Transverse colon (tissue), 4 donors: ENCODE results near the gene RPS27A. TPM values are rescaled to one million over a fixed set of nuclear protein-coding genes. Genes with fewer than 3 reads are reported as not detected.
"Not testable (repeated sequence)": the region's sequence is repeated elsewhere in the genome, so short reads cannot be mapped to it uniquely, and the experiment has no call there.

ENCODE experiments used
- DNase-seq: peaks from one replicate; pipeline ENCODE4 v3.0.0-alpha.2; 2019
- H3K27ac ChIP-seq, 4 donors: fragments of 200-600 bp; sonication (generic); 2 replicates each; pipeline ENCODE4 v1.5.1; 2016 to 2018; ENCODE audit warnings: inconsistent platforms in 4 of 4
- H3K27me3 ChIP-seq: fragments of 200-600 bp; sonication (generic); 2 replicates; pipeline ENCODE4 v1.5.1; 2017; ENCODE audit warnings: inconsistent platforms
- H3K36me3 ChIP-seq, 4 donors: fragments of 200-600 bp; sonication (generic); 2 replicates each; pipeline ENCODE4 v1.5.1; 2017 to 2019; ENCODE audit warnings: inconsistent platforms in 4 of 4
- H3K4me1 ChIP-seq, 4 donors: fragments of 200-600 bp; sonication (generic); 2 replicates each; pipeline ENCODE4 v1.5.1; 2017 to 2020; ENCODE audit warnings: inconsistent platforms in 4 of 4
- H3K4me3 ChIP-seq, 4 donors: fragments of 200-600 bp; sonication (generic); 1 replicate in 1 of 4; 2 replicates in 3 of 4; pipeline versions ENCODE4 v1.5.1 to v1.6.1; 2017 to 2019; ENCODE audit warnings: inconsistent platforms in 4 of 4
- H3K9me3 ChIP-seq, 2 donors: fragments of 200-600 bp; sonication (generic); 2 replicates each; pipeline ENCODE4 v1.5.1; 2017 to 2019; ENCODE audit warnings: inconsistent platforms in 2 of 2
- CTCF ChIP-seq, 5 experiments: fragments of 200-600 bp in 3 of 5; fragments of 450-650 bp in 2 of 5; sonication (generic) in 3 of 5; IDR thresholded peaks; 1 replicate in 2 of 5; 2 replicates in 3 of 5; pipeline ENCODE4 v1.5.1; 2016 to 2017; ENCODE audit warnings: antibody characterized with exemption in 5 of 5, inconsistent platforms in 3 of 5, mild to moderate bottlenecking in 2 of 5, moderate library complexity in 1 of 5
- EP300 ChIP-seq: sonication (generic); formaldehyde crosslinking; IDR thresholded peaks from one replicate; pipeline ENCODE4 v1.6.1; 2017; ENCODE audit warnings: antibody characterized with exemption, low read depth
- POLR2A ChIP-seq: fragments of 450-650 bp; IDR thresholded peaks from one replicate; pipeline ENCODE4 v1.6.1; 2016; ENCODE audit warnings: antibody characterized with exemption, mild to moderate bottlenecking, moderate library complexity
- POLR2AphosphoS5 ChIP-seq, 3 donors: sonication (generic); formaldehyde crosslinking; IDR thresholded peaks; one replicate each; pipeline ENCODE4 v1.6.1; 2016; ENCODE audit warnings: antibody characterized with exemption in 3 of 3
- WGBS, 2 donors: methylation state at CpG; one replicate each; pipeline ENCODE4 v1.1.5; 2018; ENCODE audit warnings: low coverage in 1 of 2; 5-methylcytosine and 5-hydroxymethylcytosine counted together
- in situ Hi-C, 4 donors: fragments of 200-750 bp; cut with MboI; loops; one replicate each; pipeline versions ENCODE4 v1.15.0 to v1.15.1; 2017; ENCODE audit warnings: low sequenced_read_pairs in 3 of 4, low pct_ligation_motif_present in 1 of 4, low pct_unique_long_range_greater_than_20kb in 1 of 4
- intact Hi-C: fragments of 100-400 bp; cut with DNase I; formaldehyde crosslinking; loops from one replicate; pipeline ENCODE4 v1.15.1; 2023; ENCODE audit warnings: low total_unique reads
- total RNA-seq, 4 donors: library from RNA; depleted of rRNA; stranded (reverse); fragments of >200 nt; gene quantifications; one replicate each; pipeline ENCODE4 v1.1.0, GENCODE V29; 2016

The RPS27A gene
- total RNA-seq, 4 donors from 2014 or later = 233 to 1,267 (median 895) TPM

GRCh38 chr2:55233658-55233940, 1.1 kb downstream of the RPS27A start:
- Histone ChIP-seq H3K27me3 (no peaks in the 10 kb centered on the region), H3K4me3 (peak overlapping the region in 3 of 4 donors; percentile 72 to 98 (median 88)), H3K36me3 (peaks cover 0 to 26% (median 11%) of the 10 kb centered on the region in 4 donors), H3K4me1 (peaks cover 17 to 24% (median 21%) of the 10 kb centered on the region in 4 donors), H3K27ac (peak overlapping the region; percentile 87 to 95 (median 94)), H3K9me3 (no peaks in the 10 kb centered on the region)
- intact Hi-C loops = no loop called here
- TF ChIP-seq POLR2A = no peak
- no peak for TF ChIP-seq CTCF (IDR thresholded peaks at IDR 0.05)
- TF ChIP-seq POLR2AphosphoS5 (IDR thresholded peaks at IDR 0.05) = no peak
- no peak for TF ChIP-seq EP300
- in situ Hi-C loops = no loop called here
- WGBS, 2 donors = 35 to 56% methylated on average over 6 to 7 of the region's 7 CpGs
- no peak for DNase-seq

GRCh38 chr2:55235724-55236538, 3.4 kb downstream of the RPS27A start:
- no peak for DNase-seq
- H3K27ac ChIP-seq = no peak overlapping the region
- no peaks in the 10 kb centered on the region for H3K27me3 ChIP-seq
- WGBS, 2 donors = 82 to 86% methylated on average over 2 to 3 of the region's 3 CpGs
- peaks cover 0 to 42% (median 11%) of the 10 kb centered on the region in 4 donors for H3K36me3 ChIP-seq
- H3K4me1 ChIP-seq = peaks cover 17 to 24% (median 21%) of the 10 kb centered on the region in 4 donors
- intact Hi-C loops = no loop called here
- H3K9me3 ChIP-seq = no peaks in the 10 kb centered on the region
- in situ Hi-C loops = no loop called here
- no peak overlapping the region for H3K4me3 ChIP-seq
- TF ChIP-seq EP300 (no peak), POLR2A (no peak), CTCF (IDR thresholded peaks at IDR 0.05) (no peak), POLR2AphosphoS5 (IDR thresholded peaks at IDR 0.05) (no peak)

- Histone ChIP-seq H3K4me3 (no peak overlapping the region), H3K9me3 (no peaks in the 10 kb centered on the region), H3K4me1 (peaks cover 13 to 18% (median 16%) of the 10 kb centered on the region in 4 donors), H3K27ac (no peak overlapping the region), H3K27me3 (no peaks in the 10 kb centered on the region), H3K36me3 (peaks cover 0 to 48% (median 11%) of the 10 kb centered on the region in 4 donors)
- intact Hi-C loops (no loop called here), in situ Hi-C loops (no loop called here)
- DNase-seq = no peak
- 79 to 90% methylated on average over 2 of the region's 2 CpGs for WGBS, 2 donors
- TF ChIP-seq POLR2A = no peak
- TF ChIP-seq EP300 = no peak
- no peak for TF ChIP-seq CTCF (IDR thresholded peaks at IDR 0.05)
- no peak for TF ChIP-seq POLR2AphosphoS5 (IDR thresholded peaks at IDR 0.05)
Measured at GRCh38 chr2:55236992-55237543, 4.6 kb downstream of the RPS27A start.

- no peaks in the 10 kb centered on the region for H3K9me3 ChIP-seq
- no peak overlapping the region for H3K27ac ChIP-seq
- no peak for TF ChIP-seq POLR2A
- no peak for TF ChIP-seq EP300
- no peak for TF ChIP-seq CTCF (IDR thresholded peaks at IDR 0.05)
- TF ChIP-seq POLR2AphosphoS5 (IDR thresholded peaks at IDR 0.05) = no peak
- H3K27me3 ChIP-seq = no peaks in the 10 kb centered on the region
- no peak overlapping the region for H3K4me3 ChIP-seq
- peaks cover 0 to 3% (median under 1%) of the 10 kb centered on the region in 4 donors for H3K4me1 ChIP-seq
- no peak for DNase-seq
- in situ Hi-C loops = no loop called here
- WGBS, 2 donors = 62 to 68% methylated on average over 4 of the region's 4 CpGs
- intact Hi-C loops = no loop called here
- peaks cover 0 to 61% (median 14%) of the 10 kb centered on the region in 4 donors for H3K36me3 ChIP-seq
Measured at GRCh38 chr2:55239656-55240222, 7.3 kb downstream of the RPS27A start.

- intact Hi-C loops = not testable (repeated sequence)
Measured at GRCh38 chr2:55241582-55241981, 9.1 kb downstream of the RPS27A start.

More at GRCh38 chr2:55241582-55241981, 9.1 kb downstream of the RPS27A start:
- H3K9me3 ChIP-seq, H3K4me1 ChIP-seq, H3K27ac ChIP-seq, H3K4me3 ChIP-seq, H3K27me3 ChIP-seq, DNase-seq, in situ Hi-C loops: not testable (repeated sequence)
- H3K36me3 ChIP-seq = peaks cover 0 to 63% (median 12%) of the 10 kb centered on the region in 4 donors
- WGBS, 2 donors = 96 to 100% methylated on average over 2 to 8 of the region's 8 CpGs
